Mesendoderm (in vitro differentiated cells): Measurements from ENCODE around the gene DR1. TPM values are rescaled to one million over a fixed set of nuclear protein-coding genes. Genes with fewer than 3 reads are reported as not detected.

Experiments used
- small RNA-seq: library from polyadenylated mRNA; stranded (forward); fragments of <200 nt; extraction: miRNeasy Mini kit (QIAGEN cat#:217004); gene quantifications from one replicate; pipeline ENCODE3, GENCODE V24; 2013; ENCODE audit not compliant: insufficient read depth

Gene DR1

Small RNAs within 50 kb of the gene (small RNA-seq; reads per million reads assigned to genes)
- not detected for gene RF00019
